IMR-90 (cell line): ENCODE data around the gene ZNF2. TPM values are rescaled to one million over a fixed set of nuclear protein-coding genes. Genes with fewer than 3 reads are reported as not detected.

ENCODE experiments used
- ATAC-seq: fragments of 200-7000 bp; cut with Tn5 transposase; 2 replicates; pipeline ENCODE4 v1.9.1; 2020; ENCODE audit warnings: low read depth, mild to moderate bottlenecking, moderate library complexity
- BruUV-seq: library from RNA; stranded (reverse); fragments of 400-500 nt; replicated peaks from 2 replicates; lab custom pipeline; 2021; lab: Mats Ljungman, UMichigan
- CTCF ChIA-PET: fragments of 300-600 bp; formaldehyde crosslinking; extraction: SDS; loops from one replicate; lab custom pipeline; 2021; ENCODE audit warnings: antibody characterized with exemption; lab: Yijun Ruan, JAX
- POLR2A ChIA-PET: fragments of 300-600 bp; sonication (Branson Sonifier 250); formaldehyde crosslinking; loops from one replicate; lab custom pipeline; 2022; ENCODE audit warnings: antibody characterized with exemption; ENCODE audit not compliant: unreplicated experiment; lab: Charles Lee
- DNase-seq: peaks from one replicate; pipeline ENCODE4 v3.0.0; 2013
- H2AFZ ChIP-seq: replicated peaks from 2 replicates; pipeline ENCODE3; 2013; ENCODE audit warnings: low read length, mild to moderate bottlenecking; ENCODE audit not compliant: poor library complexity
- H2AK5ac ChIP-seq: 2 replicates; pipeline ENCODE4 v1.6.1; 2013; ENCODE audit warnings: low read depth, low read length, inconsistent platforms
- H2AK9ac ChIP-seq: replicated peaks from 2 replicates; pipeline ENCODE3; 2013; ENCODE audit warnings: mild to moderate bottlenecking, low read depth, low read length, moderate library complexity; ENCODE audit not compliant: poor library complexity
- H2BK120ac ChIP-seq: 2 replicates; pipeline ENCODE4 v1.6.1; 2013; ENCODE audit warnings: low read depth, low read length, inconsistent platforms
- H2BK15ac ChIP-seq: 3 replicates; pipeline ENCODE4 v1.6.1; 2013; ENCODE audit warnings: low read depth, low read length, inconsistent platforms
- H2BK20ac ChIP-seq: 2 replicates; pipeline ENCODE4 v1.6.1; 2013; ENCODE audit warnings: low read depth, mild to moderate bottlenecking, inconsistent platforms, low read length, moderate library complexity
- H2BK5ac ChIP-seq: 2 replicates; pipeline ENCODE4 v1.6.1; 2013; ENCODE audit warnings: mild to moderate bottlenecking, low read depth, low read length, inconsistent platforms; ENCODE audit not compliant: poor library complexity, severe bottlenecking
- H3K14ac ChIP-seq: replicated peaks from 2 replicates; pipeline ENCODE4 v1.6.1; 2013; ENCODE audit warnings: low read depth, low read length, inconsistent platforms
- H3K18ac ChIP-seq: 2 replicates; pipeline ENCODE4 v1.6.1; 2013; ENCODE audit warnings: low read depth, low read length, control low read depth
- H3K23ac ChIP-seq: 2 replicates; pipeline ENCODE4 v1.6.1; 2013; ENCODE audit warnings: low read depth, low read length, inconsistent platforms
- H3K27ac ChIP-seq: 2 replicates; pipeline ENCODE4 v1.5.1; 2013; ENCODE audit warnings: mild to moderate bottlenecking, control low read depth, low read length; ENCODE audit not compliant: insufficient read depth
- H3K27me3 ChIP-seq: 2 replicates; pipeline ENCODE4 v1.6.1; 2013; ENCODE audit warnings: low read length; ENCODE audit not compliant: control insufficient read depth, insufficient read depth
- H3K36me3 ChIP-seq: 2 replicates; pipeline ENCODE4 v1.6.1; 2013; ENCODE audit warnings: low read length, mixed read lengths; ENCODE audit not compliant: control insufficient read depth, insufficient read depth
- H3K4ac ChIP-seq: 2 replicates; pipeline ENCODE4 v1.6.1; 2013; ENCODE audit warnings: low read depth, low read length, inconsistent platforms
- H3K4me1 ChIP-seq: 2 replicates; pipeline ENCODE4 v1.6.1; 2013; ENCODE audit warnings: low read length, mixed read lengths; ENCODE audit not compliant: control insufficient read depth, insufficient read depth
- H3K4me2 ChIP-seq: 2 replicates; pipeline ENCODE4 v1.6.1; 2013; ENCODE audit warnings: low read depth, mild to moderate bottlenecking, control low read depth, low read length, moderate library complexity
- H3K4me3 ChIP-seq: 2 replicates; pipeline ENCODE4 v1.5.1; 2013; ENCODE audit warnings: low read depth, mild to moderate bottlenecking, control low read depth, low read length, moderate library complexity; ENCODE audit not compliant: insufficient read depth
- H3K56ac ChIP-seq: 2 replicates; pipeline ENCODE4 v1.6.1; 2013; ENCODE audit warnings: low read length, inconsistent platforms; ENCODE audit not compliant: insufficient read depth; ENCODE audit errors: extremely low read depth
- H3K79me1 ChIP-seq, 2 experiments: 2 replicates each; pipeline ENCODE4 v1.6.1; 2013; ENCODE audit warnings: low read length in 2 of 2, inconsistent platforms in 1 of 2, low read depth in 1 of 2
- H3K9ac ChIP-seq: 2 replicates; pipeline ENCODE4 v1.6.1; 2013; ENCODE audit warnings: low read depth, low read length, control low read depth
- H3K9me1 ChIP-seq: 2 replicates; pipeline ENCODE4 v1.6.1; 2013; ENCODE audit warnings: low read length, inconsistent platforms; ENCODE audit not compliant: insufficient read depth
- H3K9me3 ChIP-seq: 2 replicates; pipeline ENCODE4 v1.6.1; 2013; ENCODE audit warnings: low read length; ENCODE audit not compliant: control insufficient read depth, insufficient read depth
- H4K20me1 ChIP-seq: 2 replicates; pipeline ENCODE4 v1.6.1; 2013; ENCODE audit warnings: low read length, inconsistent platforms; ENCODE audit not compliant: insufficient read depth
- H4K5ac ChIP-seq: 2 replicates; pipeline ENCODE4 v1.6.1; 2013; ENCODE audit warnings: mild to moderate bottlenecking, low read depth, low read length, control low read depth
- H4K8ac ChIP-seq, 2 experiments: 2 replicates each; pipeline ENCODE4 v1.6.1; 2013; ENCODE audit warnings: low read depth in 2 of 2, low read length in 2 of 2, control low read depth in 1 of 2, inconsistent platforms in 1 of 2
- H4K91ac ChIP-seq: 2 replicates; pipeline ENCODE4 v1.6.1; 2013; ENCODE audit warnings: low read depth, low read length, inconsistent platforms; ENCODE audit not compliant: insufficient read depth
- BHLHE40 ChIP-seq: fragments of 150-350 bp; IDR thresholded peaks from 2 replicates; pipeline ENCODE4 v1.6.1; 2016; ENCODE audit warnings: mild to moderate bottlenecking, low read depth, low read length
- CEBPB ChIP-seq: IDR thresholded peaks from 2 replicates; pipeline ENCODE4 v1.6.1; 2012; ENCODE audit warnings: low read depth, low read length, improper control_type of control experiment
- CHD1 ChIP-seq: IDR thresholded peaks from 2 replicates; pipeline ENCODE4 v1.6.1; 2012; ENCODE audit warnings: low read depth, low read length, improper control_type of control experiment
- FOS ChIP-seq: fragments of 150-350 bp; IDR thresholded peaks from 2 replicates; pipeline ENCODE4 v1.6.1; 2016; ENCODE audit warnings: low read depth, low read length
- MAZ ChIP-seq: IDR thresholded peaks from 2 replicates; pipeline ENCODE4 v1.6.1; 2012; ENCODE audit warnings: low read depth, mild to moderate bottlenecking, low read length, improper control_type of control experiment, moderate library complexity, borderline replicate concordance
- NFE2L2 ChIP-seq: fragments of 150-350 bp; IDR thresholded peaks from 2 replicates; pipeline ENCODE4 v1.6.1; 2016; ENCODE audit warnings: low read depth, mild to moderate bottlenecking, low read length
- POLR2A ChIP-seq: IDR thresholded peaks from 2 replicates; pipeline ENCODE4 v1.6.1; 2012; ENCODE audit warnings: mild to moderate bottlenecking, low read depth, low read length
- RCOR1 ChIP-seq: IDR thresholded peaks from 2 replicates; pipeline ENCODE4 v1.6.1; 2012; ENCODE audit warnings: mild to moderate bottlenecking, low read length, improper control_type of control experiment; ENCODE audit not compliant: insufficient replicate concordance
- RFX5 ChIP-seq: IDR thresholded peaks from 2 replicates; pipeline ENCODE4 v1.8.0; 2012; ENCODE audit warnings: low read depth, mild to moderate bottlenecking, low read length, moderate library complexity
- WGBS, 2 experiments: methylation state at CpG; one replicate each; pipeline versions ENCODE4 v1.1.5 to v1.1.7; 2013; ENCODE audit warnings: missing lambda C conversion rate in 2 of 2; ENCODE audit not compliant: insufficient read length in 1 of 2; ENCODE audit errors: extremely low coverage in 2 of 2; 5-methylcytosine and 5-hydroxymethylcytosine counted together
- dilution Hi-C: fragments of 300-500 bp; cut with HindIII; formaldehyde crosslinking; loops from one replicate; pipeline ENCODE4 v1.14.3; 2018; ENCODE audit warnings: low sequenced_read_pairs; ENCODE audit not compliant: unreplicated experiment
- in situ Hi-C: fragments of 300-500 bp; cut with MboI; formaldehyde crosslinking; loops from 3 replicates; pipeline ENCODE4 v1.14.3; 2019; ENCODE audit warnings: low sequenced_read_pairs, inconsistent platforms, mixed read lengths
- intact Hi-C: fragments of 100-400 bp; cut with micrococcal nuclease; formaldehyde crosslinking; loops from 2 replicates; pipeline ENCODE4 v1.10.0; 2022
- polyA plus RNA-seq, 3 experiments: library from polyadenylated mRNA; depleted of rRNA; stranded (reverse); fragments of >200 nt; gene quantifications; 2 replicates each; pipeline ENCODE4 v1.2.3, GENCODE V29; 2012; ENCODE audit warnings: low replicate concordance in 1 of 3
- total RNA-seq: library from RNA; depleted of rRNA; stranded (reverse); fragments of >200 nt; gene quantifications from 2 replicates; pipeline ENCODE4 v1.2.3, GENCODE V29; 2012
- TF ChIP-seq, protein P1 (sequence below): conservative IDR thresholded peaks from 2 replicates; pipeline ENCODE4 v1.5.1; 2012; ENCODE audit warnings: mild to moderate bottlenecking, low read depth, low read length, improper control_type of control experiment
- TF ChIP-seq, protein P2 (sequence below): fragments of 150-350 bp; IDR thresholded peaks from 2 replicates; pipeline ENCODE4 v1.6.1; 2016; ENCODE audit warnings: low read depth, mild to moderate bottlenecking, low read length, moderate library complexity, borderline replicate concordance

Gene ZNF2
- total and polyA plus RNA-seq, 2 of the 4 experiments (the other 2 are of a cell fraction): 2.7 to 7.3 TPM

GRCh38 chr2:95158441-95158840 is 7.2 kb upstream of the ZNF2 start:
- ChIA-PET CTCF (no interaction called here), POLR2A (no interaction called here)
- Histone ChIP-seq H3K4me3 (peak overlapping the region; percentile 75), H3K4me1 (peaks cover 4% of the 10 kb centered on the region; the same call in 1 of the 2 replicates), H2BK20ac (no peak overlapping the region), H3K79me1 (peaks cover 17 to 21% of the 10 kb centered on the region in 2 experiments), H3K27me3 (no peaks in the 10 kb centered on the region), H3K4me2 (peak overlapping the region; percentile 94), H3K14ac (0 out of 2 replicates have a peak overlapping the region, but pooled peaks have one; percentile 3), H2BK120ac (no peak overlapping the region), H2AK9ac (peak overlapping the region; percentile 90), H2AFZ (peak overlapping the region; percentile 97), H2AK5ac (peak overlapping the region; percentile 70; the same call in 1 of the 2 replicates), H3K18ac (no peak overlapping the region), H3K9ac (peak overlapping the region; percentile 79), H4K8ac (peak overlapping the region; percentile 97 to 98; a peak in 2 of 4 replicates), H4K5ac (peak overlapping the region; percentile 29; the same call in 1 of the 2 replicates), H3K9me3 (peaks cover 29% of the 10 kb centered on the region), H3K36me3 (peaks cover 28% of the 10 kb centered on the region), H4K20me1 (no peaks in the 10 kb centered on the region), H2BK5ac (no peak overlapping the region), H3K27ac (no peak overlapping the region; the same call in 1 of the 2 replicates), H4K91ac (no peak overlapping the region), H3K9me1 (0 out of 2 replicates have a peak, but pooled peaks cover 2% of the 10 kb centered on the region), H3K56ac (no peak overlapping the region), H3K23ac (peak overlapping the region; percentile 100; the same call in 1 of the 2 replicates), H2BK15ac (no peak overlapping the region), H3K4ac (peak overlapping the region; percentile 88)
- intact Hi-C loops (no loop called here), in situ Hi-C loops (no loop called here), dilution Hi-C loops (no loop called here)
- DNase-seq (no peak), ATAC-seq (no peak)
- whole genome bisulfite sequencing, 2 experiments: 24% methylated on average over 2 of the region's 10 CpGs; no CpG with 5 or more reads in 1 of the 2 experiments
- no peak for TF ChIP-seq RCOR1
- TF ChIP-seq NFE2L2: no peak
- TF ChIP-seq BHLHE40: no peak
- TF ChIP-seq POLR2A: no peak
- TF ChIP-seq FOS: no peak
- no peak for TF ChIP-seq MAZ
- TF ChIP-seq, protein P1, sequence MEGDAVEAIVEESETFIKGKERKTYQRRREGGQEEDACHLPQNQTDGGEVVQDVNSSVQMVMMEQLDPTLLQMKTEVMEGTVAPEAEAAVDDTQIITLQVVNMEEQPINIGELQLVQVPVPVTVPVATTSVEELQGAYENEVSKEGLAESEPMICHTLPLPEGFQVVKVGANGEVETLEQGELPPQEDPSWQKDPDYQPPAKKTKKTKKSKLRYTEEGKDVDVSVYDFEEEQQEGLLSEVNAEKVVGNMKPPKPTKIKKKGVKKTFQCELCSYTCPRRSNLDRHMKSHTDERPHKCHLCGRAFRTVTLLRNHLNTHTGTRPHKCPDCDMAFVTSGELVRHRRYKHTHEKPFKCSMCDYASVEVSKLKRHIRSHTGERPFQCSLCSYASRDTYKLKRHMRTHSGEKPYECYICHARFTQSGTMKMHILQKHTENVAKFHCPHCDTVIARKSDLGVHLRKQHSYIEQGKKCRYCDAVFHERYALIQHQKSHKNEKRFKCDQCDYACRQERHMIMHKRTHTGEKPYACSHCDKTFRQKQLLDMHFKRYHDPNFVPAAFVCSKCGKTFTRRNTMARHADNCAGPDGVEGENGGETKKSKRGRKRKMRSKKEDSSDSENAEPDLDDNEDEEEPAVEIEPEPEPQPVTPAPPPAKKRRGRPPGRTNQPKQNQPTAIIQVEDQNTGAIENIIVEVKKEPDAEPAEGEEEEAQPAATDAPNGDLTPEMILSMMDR: no peak
- TF ChIP-seq RFX5: no peak
- TF ChIP-seq CEBPB: no peak
- TF ChIP-seq, protein P2, sequence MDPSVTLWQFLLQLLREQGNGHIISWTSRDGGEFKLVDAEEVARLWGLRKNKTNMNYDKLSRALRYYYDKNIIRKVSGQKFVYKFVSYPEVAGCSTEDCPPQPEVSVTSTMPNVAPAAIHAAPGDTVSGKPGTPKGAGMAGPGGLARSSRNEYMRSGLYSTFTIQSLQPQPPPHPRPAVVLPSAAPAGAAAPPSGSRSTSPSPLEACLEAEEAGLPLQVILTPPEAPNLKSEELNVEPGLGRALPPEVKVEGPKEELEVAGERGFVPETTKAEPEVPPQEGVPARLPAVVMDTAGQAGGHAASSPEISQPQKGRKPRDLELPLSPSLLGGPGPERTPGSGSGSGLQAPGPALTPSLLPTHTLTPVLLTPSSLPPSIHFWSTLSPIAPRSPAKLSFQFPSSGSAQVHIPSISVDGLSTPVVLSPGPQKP: no peak
- TF ChIP-seq CHD1: no peak
- no TSS peak for BruUV-seq
